Esophagus squamous epithelium (tissue), 5 donors: ENCODE measurements around the gene DEXI. TPM values are rescaled to one million over a fixed set of nuclear protein-coding genes. Genes with fewer than 3 reads are reported as not detected.

Experiments
- DNase-seq: peaks from one replicate; lab custom pipeline; 2025; lab: John Stamatoyannopoulos, UW
- H3K27ac ChIP-seq, 4 donors: fragments of 200-600 bp; sonication (generic); one replicate each; pipeline ENCODE4 v1.5.1; 2016 to 2019; ENCODE audit warnings: mild to moderate bottlenecking in 1 of 4
- H3K27me3 ChIP-seq, 4 donors: fragments of 200-600 bp; sonication (generic); 1 replicate in 3 of 4; 2 replicates in 1 of 4; pipeline versions ENCODE4 v1.5.1 to v1.6.0; 2017 to 2021; ENCODE audit warnings: antibody characterized with exemption in 1 of 4
- H3K36me3 ChIP-seq, 3 donors: fragments of 200-600 bp; sonication (generic); one replicate each; pipeline ENCODE4 v1.5.1; 2016 to 2019
- H3K4me1 ChIP-seq, 3 donors: fragments of 200-600 bp; sonication (generic); one replicate each; pipeline ENCODE4 v1.5.1; 2017 to 2019
- H3K4me3 ChIP-seq, 4 donors: fragments of 200-600 bp; sonication (generic); 1 replicate in 3 of 4; 2 replicates in 1 of 4; pipeline ENCODE4 v1.5.1; 2016 to 2019; ENCODE audit warnings: mild to moderate bottlenecking in 2 of 4, moderate library complexity in 1 of 4
- H3K9me3 ChIP-seq, 3 donors: fragments of 200-600 bp; sonication (generic); one replicate each; pipeline ENCODE4 v1.5.1; 2016 to 2019
- POLR2A ChIP-seq, 4 donors: fragments of 450-650 bp; IDR thresholded peaks; one replicate each; pipeline ENCODE4 v1.6.1; 2017; ENCODE audit warnings: antibody characterized with exemption in 4 of 4, mild to moderate bottlenecking in 4 of 4, moderate library complexity in 3 of 4
- whole genome bisulfite sequencing, 2 donors: methylation state at CpG; one replicate each; pipeline ENCODE4 v1.1.5; 2018; 5-methylcytosine and 5-hydroxymethylcytosine counted together
- intact Hi-C: fragments of 100-400 bp; cut with DNase I; formaldehyde crosslinking; loops from one replicate; pipeline ENCODE4 v1.15.0; 2022
- total RNA-seq, 4 donors: library from RNA; depleted of rRNA; stranded (reverse); fragments of >200 nt; gene quantifications; one replicate each; pipeline ENCODE4 v1.1.0, GENCODE V29; 2016
- TF ChIP-seq, protein P1 (sequence below), 6 experiments: fragments of 450-650 bp in 4 of 6; fragments of 200-600 bp in 2 of 6; sonication (generic) in 2 of 6; IDR thresholded peaks; one replicate each; pipeline ENCODE4 v1.5.1; 2016 to 2019; ENCODE audit warnings: antibody characterized with exemption in 6 of 6, mild to moderate bottlenecking in 4 of 6, moderate library complexity in 4 of 6
- donor health status: DM: yes; HTN: yes; CAD: no.

DEXI gene
- total RNA-seq, 4 donors from 2014 or later = 22.6 to 60.1 (median 28.4) TPM

- 72 to 82% methylated on average over 9 to 14 of the region's 15 CpGs for WGBS, 2 donors
- peak overlapping the region in 1 of 4 donors; percentile 16 for H3K27ac ChIP-seq
- intact Hi-C loops = no loop called here
- TF ChIP-seq, protein P1, sequence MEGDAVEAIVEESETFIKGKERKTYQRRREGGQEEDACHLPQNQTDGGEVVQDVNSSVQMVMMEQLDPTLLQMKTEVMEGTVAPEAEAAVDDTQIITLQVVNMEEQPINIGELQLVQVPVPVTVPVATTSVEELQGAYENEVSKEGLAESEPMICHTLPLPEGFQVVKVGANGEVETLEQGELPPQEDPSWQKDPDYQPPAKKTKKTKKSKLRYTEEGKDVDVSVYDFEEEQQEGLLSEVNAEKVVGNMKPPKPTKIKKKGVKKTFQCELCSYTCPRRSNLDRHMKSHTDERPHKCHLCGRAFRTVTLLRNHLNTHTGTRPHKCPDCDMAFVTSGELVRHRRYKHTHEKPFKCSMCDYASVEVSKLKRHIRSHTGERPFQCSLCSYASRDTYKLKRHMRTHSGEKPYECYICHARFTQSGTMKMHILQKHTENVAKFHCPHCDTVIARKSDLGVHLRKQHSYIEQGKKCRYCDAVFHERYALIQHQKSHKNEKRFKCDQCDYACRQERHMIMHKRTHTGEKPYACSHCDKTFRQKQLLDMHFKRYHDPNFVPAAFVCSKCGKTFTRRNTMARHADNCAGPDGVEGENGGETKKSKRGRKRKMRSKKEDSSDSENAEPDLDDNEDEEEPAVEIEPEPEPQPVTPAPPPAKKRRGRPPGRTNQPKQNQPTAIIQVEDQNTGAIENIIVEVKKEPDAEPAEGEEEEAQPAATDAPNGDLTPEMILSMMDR (IDR thresholded peaks at IDR 0.05) = no peak
- no peak for TF ChIP-seq POLR2A (IDR thresholded peaks at IDR 0.05)
- H3K36me3 ChIP-seq = peaks cover 0 to 28% (median 7%) of the 10 kb centered on the region in 3 donors
- peaks cover 0 to 58% (median 15%) of the 10 kb centered on the region in 3 donors for H3K4me1 ChIP-seq
- no peak for DNase-seq
- no peaks in the 10 kb centered on the region for H3K9me3 ChIP-seq
- no peaks in the 10 kb centered on the region for H3K27me3 ChIP-seq
- no peak overlapping the region for H3K4me3 ChIP-seq
Observed at GRCh38 chr16:10920726-10921427, 21.4 kb downstream of the DEXI start.

DNA sequence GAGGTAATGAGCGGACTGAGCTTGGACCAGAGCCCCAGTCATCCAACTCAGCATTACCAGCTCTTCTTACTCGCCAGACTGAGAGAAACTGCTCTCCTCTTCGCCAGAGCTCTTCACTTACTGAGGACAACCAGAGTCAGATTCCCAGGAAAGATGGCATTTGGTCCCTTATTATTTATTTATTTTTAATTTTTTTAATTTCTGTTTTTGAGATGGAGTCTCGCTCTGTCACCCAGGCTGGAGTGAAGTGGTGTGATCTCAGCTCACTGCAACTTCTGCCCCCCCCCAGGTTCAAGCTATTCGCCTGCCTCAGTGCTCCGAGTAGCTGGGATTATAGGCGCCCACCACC is 23.3 kb downstream of the DEXI start:
- H3K27ac ChIP-seq = peak overlapping the region in 1 of 4 donors; percentile 53
- intact Hi-C loops = loop anchor here (5.0 to 10.0 kb wide), 2 partner anchors 154 to 397 kb away; no protein-coding TSS in a partner anchor
- DNase-seq = no peak
- H3K4me1 ChIP-seq = peaks cover 0 to 56% (median 15%) of the 10 kb centered on the region in 3 donors
- no peak overlapping the region for H3K4me3 ChIP-seq
- H3K36me3 ChIP-seq = peaks cover 0 to 10% (median 3%) of the 10 kb centered on the region in 3 donors
- no peaks in the 10 kb centered on the region for H3K27me3 ChIP-seq
- 53 to 96% methylated on average over 4 to 7 of the region's 7 CpGs for WGBS, 2 donors
- TF ChIP-seq POLR2A (IDR thresholded peaks at IDR 0.05) = no peak
- TF ChIP-seq, protein P1 (IDR thresholded peaks at IDR 0.05) = no peak
- no peaks in the 10 kb centered on the region for H3K9me3 ChIP-seq

DNA sequence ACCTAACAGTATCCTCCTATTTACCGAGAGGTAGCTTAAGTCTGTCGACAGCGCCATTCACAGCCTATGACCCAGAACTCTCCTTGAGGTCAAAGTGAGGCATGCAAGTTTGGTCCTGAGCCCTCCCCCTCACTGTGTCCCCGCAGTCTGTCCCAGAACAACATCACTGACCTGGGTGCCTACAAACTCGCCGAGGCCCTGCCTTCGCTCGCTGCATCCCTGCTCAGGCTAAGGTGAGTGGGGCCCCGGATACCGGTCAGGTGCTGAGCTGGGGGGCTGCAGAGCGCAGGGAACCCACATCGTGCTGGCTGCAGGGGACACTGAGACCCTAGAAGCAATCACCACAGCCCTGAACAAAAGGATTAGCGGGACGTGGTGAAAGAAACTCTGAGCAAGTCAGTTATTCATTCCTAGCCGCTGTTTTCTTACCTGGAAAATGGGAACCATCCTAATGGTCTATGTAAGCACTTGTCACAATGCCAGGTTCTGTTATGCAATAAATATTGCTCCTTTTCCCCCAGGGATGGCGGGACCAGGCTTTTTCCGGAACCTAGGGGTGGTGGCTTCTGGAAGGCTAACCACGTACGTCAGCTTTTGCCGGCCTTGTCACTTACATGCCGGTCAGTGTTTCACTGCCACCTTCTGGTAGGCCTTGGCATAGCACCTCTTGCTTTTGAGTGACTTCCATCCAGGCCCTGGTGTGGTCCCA is 23.8 kb downstream of the DEXI start:
- H3K27ac ChIP-seq = peak overlapping the region in 2 of 4 donors; percentile 42 to 53
- intact Hi-C loops = loop anchor here (5.0 to 10.0 kb wide), 2 partner anchors 154 to 396 kb away; no protein-coding TSS in a partner anchor

GRCh38 chr16:10916534-10916933 is 25.7 kb downstream of the DEXI start:
- no peak for DNase-seq
- Histone ChIP-seq H3K27ac (no peak overlapping the region), H3K9me3 (no peaks in the 10 kb centered on the region), H3K27me3 (no peaks in the 10 kb centered on the region), H3K4me1 (peaks cover 0 to 34% (median 5%) of the 10 kb centered on the region in 3 donors), H3K36me3 (no peaks in the 10 kb centered on the region), H3K4me3 (no peak overlapping the region)
- intact Hi-C loops = loop anchor here (5.0 to 10.0 kb wide), 2 partner anchors 152 to 394 kb away; no protein-coding TSS in a partner anchor
- TF ChIP-seq, protein P1 (IDR thresholded peaks at IDR 0.05) = no peak
- no peak for TF ChIP-seq POLR2A (IDR thresholded peaks at IDR 0.05)
- 58 to 67% methylated on average over 3 of the region's 3 CpGs for WGBS, 2 donors

More for the DNA sequence above, 23.8 kb downstream of the DEXI start:
- Histone ChIP-seq H3K9me3 (no peaks in the 10 kb centered on the region), H3K4me1 (peaks cover 0 to 50% (median 15%) of the 10 kb centered on the region in 3 donors), H3K27me3 (no peaks in the 10 kb centered on the region), H3K36me3 (peaks cover 0 to 5% (median 3%) of the 10 kb centered on the region in 3 donors), H3K4me3 (peak overlapping the region in 1 of 4 donors; percentile 7)
- TF ChIP-seq POLR2A (IDR thresholded peaks at IDR 0.05) = no peak
- TF ChIP-seq, protein P1 (IDR thresholded peaks at IDR 0.05) = peak; percentile 82 to 99 (median 96)
- WGBS, 2 donors = 9 to 40% methylated on average over 2 to 7 of the region's 21 CpGs
- peak; percentile 38 for DNase-seq

DNA sequence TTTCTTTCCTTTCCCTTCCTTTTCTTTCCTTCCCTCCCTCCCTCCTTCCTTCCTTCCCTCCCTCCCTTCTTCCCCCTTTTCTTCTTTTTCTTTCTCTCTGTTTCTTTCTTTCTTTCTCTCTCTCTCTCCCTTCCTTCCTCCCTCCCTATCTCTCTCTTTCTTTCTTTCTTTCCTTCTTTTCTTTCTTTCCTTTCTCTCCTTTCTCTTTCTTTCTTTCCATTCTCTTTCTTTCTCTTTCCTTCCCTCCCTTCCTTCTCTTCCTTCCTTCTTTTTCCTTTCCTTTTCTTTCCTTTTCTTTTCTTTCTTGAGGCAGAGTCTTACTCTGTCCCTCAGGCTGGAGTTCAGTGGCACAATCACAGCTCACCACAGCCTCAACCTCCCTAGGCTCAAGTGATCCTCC is 31.0 kb downstream of the DEXI start:
- Histone ChIP-seq H3K4me1 (no peaks in the 10 kb centered on the region), H3K27ac (no peak overlapping the region), H3K4me3 (no peak overlapping the region), H3K36me3 (peaks cover 0 to 16% (median 6%) of the 10 kb centered on the region in 3 donors), H3K27me3 (no peaks in the 10 kb centered on the region), H3K9me3 (no peaks in the 10 kb centered on the region)
- TF ChIP-seq, protein P1 (IDR thresholded peaks at IDR 0.05) = no peak
- TF ChIP-seq POLR2A (IDR thresholded peaks at IDR 0.05) = no peak
- intact Hi-C loops = loop anchor here (10.0 kb wide), 1 partner anchor 146 kb away; no protein-coding TSS in a partner anchor
- DNase-seq = no peak
